WTC11 (cell line): Measurements from ENCODE around the gene SPTLC2. TPM values are rescaled to one million over a fixed set of nuclear protein-coding genes. Genes with fewer than 3 reads are reported as not detected.

Source experiments
- ATAC-seq: fragments of 200-7000 bp; cut with Tn5 transposase; 2 replicates; pipeline ENCODE4 v1.10.0; 2021; ENCODE audit warnings: mild to moderate bottlenecking, moderate library complexity
- CTCF ChIA-PET: fragments of 300-600 bp; sonication (Branson Sonifier 250); formaldehyde crosslinking; loops from one replicate; lab custom pipeline; 2021; ENCODE audit warnings: antibody characterized with exemption; lab: Charles Lee
- POLR2A ChIA-PET: fragments of 350-600 bp; sonication (Branson Sonifier 250); formaldehyde crosslinking; loops from one replicate; lab custom pipeline; 2021; ENCODE audit warnings: antibody characterized with exemption; lab: Charles Lee
- DNase-seq: peaks from one replicate; pipeline ENCODE4 v3.0.0; 2021; ENCODE audit warnings: low spot score
- H3K27ac Mint-ChIP-seq: 2 replicates; pipeline ENCODE4 v1.8.0; 2021; ENCODE audit warnings: mixed read lengths
- H3K27me3 Mint-ChIP-seq: 2 replicates; pipeline ENCODE4 v1.8.0; 2021; ENCODE audit warnings: low read depth, mild to moderate bottlenecking, moderate library complexity, mixed read lengths
- H3K36me3 Mint-ChIP-seq: 2 replicates; pipeline ENCODE4 v1.8.0; 2021; ENCODE audit warnings: mixed read lengths
- H3K4me1 Mint-ChIP-seq: 2 replicates; pipeline ENCODE4 v1.8.0; 2022; ENCODE audit warnings: mixed read lengths
- H3K4me3 Mint-ChIP-seq: 2 replicates; pipeline ENCODE4 v1.8.0; 2021; ENCODE audit warnings: mild to moderate bottlenecking, moderate library complexity, mixed read lengths
- H3K9me3 Mint-ChIP-seq: 2 replicates; pipeline ENCODE4 v1.8.0; 2021; ENCODE audit warnings: mixed read lengths
- ATF1 ChIP-seq: sonication (generic); formaldehyde crosslinking; IDR thresholded peaks from 2 replicates; pipeline ENCODE4 v1.8.1; 2023; ENCODE audit warnings: mild to moderate bottlenecking, moderate library complexity, missing genetic modification reagents
- CREB1 ChIP-seq: sonication (generic); formaldehyde crosslinking; IDR thresholded peaks from 2 replicates; pipeline ENCODE4 v1.8.0; 2023; ENCODE audit warnings: mild to moderate bottlenecking, missing genetic modification reagents
- CREM ChIP-seq: sonication (generic); formaldehyde crosslinking; IDR thresholded peaks from 2 replicates; pipeline ENCODE4 v1.8.1; 2022; ENCODE audit warnings: mild to moderate bottlenecking, missing genetic modification reagents, moderate library complexity
- ERG ChIP-seq: fragments of 250-450 bp; sonication (Bioruptor Pico); IDR thresholded peaks from 2 replicates; pipeline ENCODE4 v1.8.0; 2021; ENCODE audit warnings: mild to moderate bottlenecking
- GABPB1 ChIP-seq: sonication (generic); formaldehyde crosslinking; IDR thresholded peaks from 2 replicates; pipeline ENCODE4 v1.8.1; 2023; ENCODE audit warnings: mild to moderate bottlenecking, missing genetic modification reagents
- HMGA2 ChIP-seq: fragments of 250-450 bp; sonication (Bioruptor Pico); IDR thresholded peaks from 2 replicates; pipeline ENCODE4 v1.4.0; 2021; ENCODE audit warnings: mild to moderate bottlenecking, moderate library complexity
- KAT7 ChIP-seq: sonication (generic); formaldehyde crosslinking; IDR thresholded peaks from 2 replicates; pipeline ENCODE4 v1.8.1; 2023; ENCODE audit warnings: missing genetic modification reagents, mild to moderate bottlenecking, borderline replicate concordance
- MXD4 ChIP-seq: fragments of 250-450 bp; sonication (Bioruptor Pico); IDR thresholded peaks from 2 replicates; pipeline ENCODE4 v1.8.0; 2021; ENCODE audit warnings: mild to moderate bottlenecking, moderate library complexity, borderline replicate concordance
- PRRX2 ChIP-seq: fragments of 250-450 bp; sonication (Bioruptor Pico); IDR thresholded peaks from 2 replicates; pipeline ENCODE4 v1.8.0; 2021; ENCODE audit warnings: mild to moderate bottlenecking
- TCF7 ChIP-seq: sonication (generic); formaldehyde crosslinking; IDR thresholded peaks from 2 replicates; pipeline ENCODE4 v1.8.0; 2022; ENCODE audit warnings: mild to moderate bottlenecking, low read depth, missing genetic modification reagents, moderate library complexity
- TP53 ChIP-seq: sonication (generic); formaldehyde crosslinking; IDR thresholded peaks from 2 replicates; pipeline ENCODE4 v1.8.1; 2023; ENCODE audit warnings: mild to moderate bottlenecking, missing genetic modification reagents
- USF1 ChIP-seq: sonication (generic); formaldehyde crosslinking; IDR thresholded peaks from 2 replicates; pipeline ENCODE4 v1.8.0; 2022; ENCODE audit warnings: mild to moderate bottlenecking, missing genetic modification reagents
- ZNF121 ChIP-seq: sonication (generic); formaldehyde crosslinking; IDR thresholded peaks from 2 replicates; pipeline ENCODE4 v1.8.0; 2023; ENCODE audit warnings: missing genetic modification reagents
- ZNF138 ChIP-seq: sonication (generic); formaldehyde crosslinking; conservative IDR thresholded peaks from 2 replicates; pipeline ENCODE4 v1.8.1; 2022; ENCODE audit warnings: mild to moderate bottlenecking, moderate library complexity, missing genetic modification reagents
- ZNF219 ChIP-seq: sonication (generic); formaldehyde crosslinking; IDR thresholded peaks from 2 replicates; pipeline ENCODE4 v1.8.0; 2023; ENCODE audit warnings: missing genetic modification reagents, mild to moderate bottlenecking, borderline replicate concordance
- ZNF232 ChIP-seq: sonication (generic); formaldehyde crosslinking; IDR thresholded peaks from 2 replicates; pipeline ENCODE4 v1.8.0; 2022; ENCODE audit warnings: mild to moderate bottlenecking, missing genetic modification reagents
- ZNF396 ChIP-seq: fragments of 250-450 bp; sonication (Bioruptor Pico); IDR thresholded peaks from 2 replicates; pipeline ENCODE4 v1.8.0; 2021; ENCODE audit warnings: mild to moderate bottlenecking, moderate library complexity, borderline replicate concordance
- ZNF416 ChIP-seq: fragments of 250-450 bp; sonication (Bioruptor Pico); IDR thresholded peaks from 2 replicates; pipeline ENCODE4 v1.9.0; 2021; ENCODE audit warnings: mild to moderate bottlenecking, inconsistent platforms
- ZNF423 ChIP-seq: fragments of 250-450 bp; sonication (Bioruptor Pico); IDR thresholded peaks from 2 replicates; pipeline ENCODE4 v2.1.2; 2022; ENCODE audit warnings: mild to moderate bottlenecking, moderate library complexity
- total RNA-seq: library from RNA; stranded (reverse); gene quantifications from 3 replicates; pipeline ENCODE4 v1.2.3, GENCODE V29; 2021
- TF ChIP-seq, protein P1 (sequence below): sonication (generic); formaldehyde crosslinking; IDR thresholded peaks from 2 replicates; pipeline ENCODE4 v1.8.1; 2022; ENCODE audit warnings: mild to moderate bottlenecking, moderate library complexity, missing genetic modification reagents
- TF ChIP-seq, protein P2 (sequence below): fragments of 250-450 bp; sonication (Bioruptor Pico); IDR thresholded peaks from 2 replicates; pipeline ENCODE4 v2.1.2; 2022; ENCODE audit warnings: mild to moderate bottlenecking, moderate library complexity
- TF ChIP-seq, protein P3 (sequence below): sonication (generic); formaldehyde crosslinking; IDR thresholded peaks from 2 replicates; pipeline ENCODE4 v1.8.0; 2023; ENCODE audit warnings: missing genetic modification reagents
- TF ChIP-seq, protein P4 (sequence below): sonication (generic); formaldehyde crosslinking; conservative IDR thresholded peaks from 2 replicates; pipeline ENCODE4 v1.8.1; 2022; ENCODE audit warnings: mild to moderate bottlenecking, missing genetic modification reagents

The SPTLC2 gene
- total RNA-seq, 1 experiment from 2014 or later, result 40.1 TPM

DNA sequence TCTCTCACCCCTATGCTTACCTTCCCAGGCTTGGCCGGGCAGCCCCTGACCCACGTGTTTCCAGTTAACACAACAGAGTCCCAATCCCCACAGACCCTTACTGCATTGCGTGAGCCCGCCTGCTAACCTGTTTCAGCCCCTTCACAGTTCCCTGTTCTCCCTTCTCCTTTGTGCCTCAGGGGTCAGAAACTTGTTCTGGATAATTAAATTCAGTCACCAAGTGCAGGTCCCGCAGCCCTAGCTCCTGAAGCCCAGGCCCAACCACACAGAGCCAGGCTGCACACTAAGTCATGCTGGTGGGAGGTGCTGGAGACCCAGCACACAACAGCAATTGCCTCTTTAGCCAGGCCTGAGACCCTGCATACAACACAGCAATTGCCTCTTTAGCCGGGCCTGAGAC is 127.4 kb downstream of the SPTLC2 start:
- Mint-ChIP-seq H3K27me3 (no peaks in the 10 kb centered on the region), H3K4me3 (no peak overlapping the region), H3K27ac (no peak overlapping the region)
- CTCF ChIA-PET, result no interaction called here
- no peak for DNase-seq
- TF ChIP-seq GABPB1 (CRISPR knock-in tag) (no peak), ZNF423 (CRISPR knock-in tag) (no peak), USF1 (CRISPR knock-in tag) (no peak), ZNF396 (CRISPR knock-in tag) (no peak), HMGA2 (CRISPR knock-in tag) (no peak), CREM (CRISPR knock-in tag) (no peak), PRRX2 (no peak), ERG (CRISPR knock-in tag) (no peak), ATF1 (CRISPR knock-in tag) (no peak), ZNF121 (CRISPR knock-in tag) (no peak), CREB1 (CRISPR knock-in tag) (no peak)
- TF ChIP-seq, protein P1, sequence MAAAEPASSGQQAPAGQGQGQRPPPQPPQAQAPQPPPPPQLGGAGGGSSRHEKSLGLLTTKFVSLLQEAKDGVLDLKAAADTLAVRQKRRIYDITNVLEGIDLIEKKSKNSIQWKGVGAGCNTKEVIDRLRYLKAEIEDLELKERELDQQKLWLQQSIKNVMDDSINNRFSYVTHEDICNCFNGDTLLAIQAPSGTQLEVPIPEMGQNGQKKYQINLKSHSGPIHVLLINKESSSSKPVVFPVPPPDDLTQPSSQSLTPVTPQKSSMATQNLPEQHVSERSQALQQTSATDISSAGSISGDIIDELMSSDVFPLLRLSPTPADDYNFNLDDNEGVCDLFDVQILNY (CRISPR knock-in tag), result no peak
- TF ChIP-seq, protein P2, sequence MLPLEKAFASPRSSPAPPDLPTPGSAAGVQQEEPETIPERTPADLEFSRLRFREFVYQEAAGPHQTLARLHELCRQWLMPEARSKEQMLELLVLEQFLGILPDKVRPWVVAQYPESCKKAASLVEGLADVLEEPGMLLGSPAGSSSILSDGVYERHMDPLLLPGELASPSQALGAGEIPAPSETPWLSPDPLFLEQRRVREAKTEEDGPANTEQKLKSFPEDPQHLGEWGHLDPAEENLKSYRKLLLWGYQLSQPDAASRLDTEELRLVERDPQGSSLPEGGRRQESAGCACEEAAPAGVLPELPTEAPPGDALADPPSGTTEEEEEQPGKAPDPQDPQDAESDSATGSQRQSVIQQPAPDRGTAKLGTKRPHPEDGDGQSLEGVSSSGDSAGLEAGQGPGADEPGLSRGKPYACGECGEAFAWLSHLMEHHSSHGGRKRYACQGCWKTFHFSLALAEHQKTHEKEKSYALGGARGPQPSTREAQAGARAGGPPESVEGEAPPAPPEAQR (CRISPR knock-in tag), result no peak
- TF ChIP-seq, protein P3, sequence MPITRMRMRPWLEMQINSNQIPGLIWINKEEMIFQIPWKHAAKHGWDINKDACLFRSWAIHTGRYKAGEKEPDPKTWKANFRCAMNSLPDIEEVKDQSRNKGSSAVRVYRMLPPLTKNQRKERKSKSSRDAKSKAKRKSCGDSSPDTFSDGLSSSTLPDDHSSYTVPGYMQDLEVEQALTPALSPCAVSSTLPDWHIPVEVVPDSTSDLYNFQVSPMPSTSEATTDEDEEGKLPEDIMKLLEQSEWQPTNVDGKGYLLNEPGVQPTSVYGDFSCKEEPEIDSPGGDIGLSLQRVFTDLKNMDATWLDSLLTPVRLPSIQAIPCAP (CRISPR knock-in tag), result no peak
- TF ChIP-seq, all 79 proteins: peak for 0
- POLR2A ChIA-PET, result no interaction called here
- ATAC-seq, result no peak
- no peaks in the 10 kb centered on the region for H3K9me3 Mint-ChIP-seq
- H3K36me3 Mint-ChIP-seq, result no peaks in the 10 kb centered on the region
- H3K4me1 Mint-ChIP-seq, result no peaks in the 10 kb centered on the region

DNA sequence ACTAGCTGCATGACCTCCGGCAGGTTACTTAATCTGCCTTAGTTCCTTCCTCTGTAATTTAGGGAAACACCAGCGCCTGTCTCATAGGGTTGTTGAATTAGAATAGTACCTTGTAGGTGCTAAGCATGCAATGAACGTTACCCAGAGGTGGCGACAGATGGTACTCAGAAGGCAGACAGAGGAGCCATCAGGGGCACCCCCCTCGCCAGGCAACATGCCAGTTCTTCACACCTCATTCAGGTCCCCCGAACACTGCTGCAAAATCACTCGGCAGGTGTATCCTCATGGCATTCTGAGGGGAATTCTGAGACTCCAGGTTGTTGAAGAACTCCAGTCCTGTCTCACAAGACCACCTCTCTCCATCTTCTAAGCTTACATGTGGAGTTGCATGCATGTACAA is 127.9 kb downstream of the SPTLC2 start:
- no peak overlapping the region for H3K4me3 Mint-ChIP-seq
- ChIA-PET POLR2A (no interaction called here), CTCF (no interaction called here)
- no peaks in the 10 kb centered on the region for H3K9me3 Mint-ChIP-seq
- TF ChIP-seq, protein P3 (CRISPR knock-in tag), result no peak
- no peak for TF ChIP-seq ZNF138 (CRISPR knock-in tag)
- no peaks in the 10 kb centered on the region for H3K27me3 Mint-ChIP-seq
- no peak overlapping the region for H3K27ac Mint-ChIP-seq
- ATAC-seq, result no peak
- no peak for DNase-seq
- no peaks in the 10 kb centered on the region for H3K4me1 Mint-ChIP-seq
- no peaks in the 10 kb centered on the region for H3K36me3 Mint-ChIP-seq

- DNase-seq, result no peak
- ATAC-seq, result no peak
- no peaks in the 10 kb centered on the region for H3K36me3 Mint-ChIP-seq
Measured at GRCh38 chr14:77485901-77486678, 130.3 kb downstream of the SPTLC2 start.

More at GRCh38 chr14:77485901-77486678, 130.3 kb downstream of the SPTLC2 start:
- TF ChIP-seq ZNF232 (no peak), ZNF138 (CRISPR knock-in tag) (no peak), TCF7 (CRISPR knock-in tag) (no peak), PRRX2 (no peak), TP53 (CRISPR knock-in tag) (no peak), ZNF219 (CRISPR knock-in tag) (no peak), ZNF121 (CRISPR knock-in tag) (no peak), MXD4 (CRISPR knock-in tag) (no peak), KAT7 (no peak), ERG (CRISPR knock-in tag) (no peak), CREB1 (CRISPR knock-in tag) (no peak), ZNF396 (CRISPR knock-in tag) (no peak), ZNF416 (CRISPR knock-in tag) (no peak)
- TF ChIP-seq, protein P4, sequence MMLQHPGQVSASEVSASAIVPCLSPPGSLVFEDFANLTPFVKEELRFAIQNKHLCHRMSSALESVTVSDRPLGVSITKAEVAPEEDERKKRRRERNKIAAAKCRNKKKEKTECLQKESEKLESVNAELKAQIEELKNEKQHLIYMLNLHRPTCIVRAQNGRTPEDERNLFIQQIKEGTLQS, result no peak
- Mint-ChIP-seq H3K27me3 (no peaks in the 10 kb centered on the region), H3K27ac (no peak overlapping the region), H3K9me3 (no peaks in the 10 kb centered on the region), H3K4me3 (no peak overlapping the region), H3K4me1 (no peaks in the 10 kb centered on the region)
- CTCF ChIA-PET, result no interaction called here
- POLR2A ChIA-PET, result no interaction called here
